GM08714 (cell line): ENCODE measurements around the gene TPSD1.
"Not testable (repeated sequence)": the region's sequence is repeated elsewhere in the genome, so short reads cannot be mapped to it uniquely, and the experiment has no call there.

Experiments
- H3K4me3 ChIP-seq: fragments of 200-500 bp; sonication (Bioruptor generic); 2 replicates; pipeline ENCODE4 v1.5.1; 2014; ENCODE audit warnings: mild to moderate bottlenecking, low read length, inconsistent platforms
- ZNF274 ChIP-seq: IDR thresholded peaks from 2 replicates; pipeline ENCODE4 v1.6.1; 2012; ENCODE audit warnings: mild to moderate bottlenecking, low read depth, low read length

Gene TPSD1

DNA sequence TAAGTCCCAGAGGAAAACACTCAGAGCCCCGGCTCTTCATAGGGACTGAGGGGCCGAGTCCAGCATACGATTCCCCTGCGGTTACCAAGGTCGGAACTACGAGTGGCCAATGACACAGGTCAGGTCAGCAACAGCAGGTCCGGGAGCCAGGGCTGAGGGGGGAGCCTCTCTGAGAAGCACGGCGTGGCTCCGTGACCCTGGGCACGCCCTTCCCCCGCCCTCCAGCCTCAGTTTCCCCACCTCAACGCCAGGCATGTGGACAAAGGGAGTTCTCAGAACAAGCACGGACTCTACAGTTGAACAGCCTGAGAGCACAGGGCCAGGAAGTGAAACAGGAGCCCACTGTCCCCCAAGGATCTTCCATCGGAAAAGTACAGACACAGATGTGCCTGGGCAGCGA is 25.6 kb downstream of the TPSD1 start:
- H3K4me3 ChIP-seq, result no peak overlapping the region
- no peak for TF ChIP-seq ZNF274

DNA sequence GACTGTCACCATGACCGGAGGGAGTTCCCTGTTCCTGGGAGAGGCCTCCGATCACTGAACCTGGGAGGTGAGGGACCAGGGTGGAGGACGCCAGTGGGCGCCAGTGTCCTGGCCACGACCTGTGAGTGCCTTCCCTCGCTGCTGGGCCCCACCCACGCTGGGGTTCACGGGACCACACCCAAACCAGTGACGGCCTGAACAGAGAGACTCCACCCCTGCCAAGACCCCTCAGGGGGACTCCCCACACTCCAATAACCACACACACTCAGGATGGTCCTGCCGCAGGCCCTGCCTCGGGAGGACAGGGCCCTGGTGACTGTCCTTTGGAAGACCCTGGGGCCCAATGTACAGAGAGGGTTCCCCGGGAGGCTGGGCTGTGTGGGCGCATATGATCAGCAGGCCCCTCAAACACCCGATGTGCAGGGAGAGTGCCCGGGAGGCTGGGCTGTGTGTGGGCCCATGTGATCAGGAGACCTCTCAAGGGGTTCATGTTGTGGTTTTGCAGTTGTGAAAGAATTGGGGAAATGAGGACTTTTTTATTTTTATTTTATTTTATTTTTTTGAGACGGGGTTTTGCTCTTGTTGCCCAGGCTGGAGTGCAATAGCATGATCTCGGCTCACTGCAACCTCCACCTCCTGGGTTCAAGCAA is 26.6 kb downstream of the TPSD1 start:
- H3K4me3 ChIP-seq, result no peak overlapping the region
- no peak for TF ChIP-seq ZNF274

DNA sequence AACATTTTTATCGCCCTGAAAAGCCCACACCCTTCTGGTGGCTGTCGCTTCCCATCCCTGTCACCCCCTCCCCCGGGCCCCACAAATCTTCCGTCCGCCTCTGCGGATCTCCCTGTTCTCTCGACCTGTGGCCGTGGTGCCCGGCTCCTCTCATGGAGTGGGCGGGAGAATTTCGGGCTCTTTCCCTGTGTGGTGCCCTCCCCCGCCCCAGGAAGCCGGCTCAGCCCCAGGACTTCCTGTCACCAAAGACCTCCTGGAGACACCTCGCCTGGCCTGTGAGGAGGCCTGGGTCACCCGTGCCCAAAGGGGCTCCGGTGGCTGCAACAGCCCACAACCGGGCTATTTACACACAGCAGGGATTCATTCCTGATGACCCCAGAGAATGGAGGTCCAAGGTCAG is 27.4 kb downstream of the TPSD1 start:
- no peak for TF ChIP-seq ZNF274

DNA sequence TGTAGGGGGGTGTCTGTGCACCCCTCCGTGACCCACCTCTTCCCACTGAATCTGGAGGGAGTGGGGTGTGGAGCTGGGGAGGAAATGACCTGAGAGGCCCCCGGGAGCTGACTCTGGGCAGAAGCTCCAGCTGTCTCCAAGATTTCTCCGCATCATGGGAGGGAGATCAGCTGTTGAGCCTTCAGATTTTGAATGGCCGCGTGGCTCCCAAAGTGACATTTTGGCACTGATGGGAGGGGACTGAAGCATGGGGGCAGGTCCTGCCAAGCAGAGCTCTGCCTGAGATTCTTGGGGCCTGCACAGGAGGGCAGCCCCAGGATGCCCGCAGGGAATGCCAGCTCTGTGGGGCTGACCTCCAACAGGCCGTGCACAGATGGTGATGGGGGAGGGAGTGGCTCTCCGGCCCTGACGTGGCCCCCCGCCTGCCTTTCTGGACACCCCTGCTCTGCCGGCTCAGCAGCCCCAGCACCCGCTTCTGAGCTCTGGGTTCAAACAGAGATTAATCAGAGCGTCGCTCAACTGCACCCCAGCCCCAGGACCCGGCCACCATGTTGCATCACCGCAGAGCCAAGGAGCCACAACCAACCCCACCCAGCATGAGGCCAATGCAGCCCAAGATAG is 28.2 kb downstream of the TPSD1 start:
- H3K4me3 ChIP-seq, result no peak overlapping the region
- TF ChIP-seq ZNF274, result no peak

More for the DNA sequence above, 27.4 kb downstream of the TPSD1 start:
- H3K4me3 ChIP-seq, result no peak overlapping the region

DNA sequence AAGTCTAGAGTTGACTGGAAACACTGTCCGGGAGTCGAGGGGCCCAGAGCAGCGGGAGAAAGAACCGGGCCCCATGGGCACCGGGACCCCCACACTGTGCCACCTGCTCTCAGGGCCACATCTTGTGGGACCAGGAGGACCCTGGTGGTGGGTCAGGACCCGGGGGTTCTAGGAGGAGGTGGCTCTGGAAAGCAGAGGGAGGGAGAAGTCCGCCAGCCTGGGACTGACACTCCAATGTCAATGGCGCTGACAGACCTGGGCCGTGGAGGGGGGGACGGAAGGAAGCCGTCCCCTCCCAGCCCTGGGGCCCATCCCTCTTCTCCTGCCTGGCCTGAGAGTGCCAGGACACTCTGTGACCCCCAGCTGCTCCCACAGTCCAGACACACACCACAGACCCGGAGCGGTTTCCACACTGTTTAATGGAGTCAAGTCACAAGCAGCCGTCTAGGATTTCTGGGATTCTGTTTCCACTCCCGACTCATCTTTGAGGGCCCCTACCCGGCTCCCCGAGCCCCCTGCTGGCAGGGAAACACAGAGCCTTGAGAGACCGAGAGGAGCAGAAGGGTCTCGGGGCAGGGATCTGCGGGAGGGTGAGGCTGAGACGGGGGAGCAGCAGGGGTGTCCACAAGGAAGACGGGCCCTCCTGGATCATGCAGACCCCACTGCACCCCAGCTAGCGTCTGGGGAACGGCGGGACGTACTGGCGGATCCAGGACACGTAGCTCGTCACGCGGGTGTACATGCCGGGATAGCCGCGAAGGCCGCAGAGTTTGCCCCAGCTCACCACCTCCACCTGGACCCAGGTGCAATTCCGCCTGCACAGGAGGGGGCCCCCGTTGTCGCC is 30.0 kb downstream of the TPSD1 start:
- H3K4me3 ChIP-seq, result no peak overlapping the region
- TF ChIP-seq ZNF274, result no peak

DNA sequence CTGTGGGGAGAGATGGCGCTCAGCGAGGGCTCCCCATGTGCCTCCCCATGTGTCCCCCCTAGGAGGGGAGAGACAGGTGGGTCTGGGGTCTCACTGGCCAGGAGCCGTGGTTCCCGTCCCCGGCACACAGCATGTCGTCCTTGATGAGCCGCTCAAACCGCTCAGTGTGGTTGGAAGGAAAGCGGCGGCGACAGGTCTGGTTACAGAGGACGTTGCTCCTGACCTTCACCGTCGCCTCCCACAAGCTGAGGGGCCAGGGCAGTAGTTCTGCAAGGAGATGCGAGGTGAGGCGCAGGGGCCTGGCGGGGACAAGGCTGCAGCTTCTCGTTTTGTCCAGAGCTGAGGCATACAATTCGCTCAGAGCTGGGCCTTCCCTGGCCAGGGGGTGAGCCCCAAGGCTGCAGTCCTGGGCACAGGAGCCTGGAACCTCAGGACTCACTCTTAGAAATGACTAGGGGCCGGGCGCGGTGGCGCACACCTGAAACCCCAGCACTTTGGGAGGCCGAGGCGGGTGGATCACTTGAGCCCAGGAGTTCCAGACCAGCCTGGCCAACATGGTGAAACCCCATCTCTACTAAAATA is 30.7 kb downstream of the TPSD1 start:
- H3K4me3 ChIP-seq, result no peak overlapping the region
- no peak for TF ChIP-seq ZNF274

DNA sequence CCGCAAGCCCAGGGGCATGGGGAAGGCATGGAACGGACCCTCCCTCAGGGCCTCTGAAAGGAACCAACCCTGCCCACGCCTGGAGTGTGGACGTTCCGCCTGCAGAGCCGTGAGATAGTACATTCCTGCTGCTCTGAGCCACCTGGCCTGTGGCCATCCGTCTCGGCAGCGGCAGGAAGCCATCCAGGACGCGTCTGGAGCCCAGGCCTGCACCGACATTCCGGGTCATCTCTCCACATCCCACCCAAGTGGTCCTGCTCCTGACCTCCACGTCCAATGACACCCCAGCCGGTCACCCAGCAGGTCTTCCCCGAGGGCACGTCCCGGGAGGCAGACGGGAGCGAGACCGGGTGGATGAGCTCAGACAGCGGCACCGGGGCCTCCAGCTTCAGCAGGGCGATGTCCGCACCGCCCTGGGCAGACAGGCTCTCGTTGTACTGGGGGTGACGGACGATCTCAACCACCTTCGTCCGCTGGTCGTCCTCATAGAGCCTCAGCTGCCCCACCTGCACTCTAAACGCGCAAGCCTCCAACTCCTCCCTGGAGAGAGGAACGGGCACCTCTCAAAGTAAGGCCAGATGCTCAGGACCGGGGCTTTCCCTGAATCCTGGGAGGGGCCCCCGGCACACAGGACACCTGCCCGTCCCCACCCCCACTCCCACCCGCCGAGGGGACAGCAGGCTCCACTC is 32.3 kb downstream of the TPSD1 start:
- H3K4me3 ChIP-seq, result no peak overlapping the region
- TF ChIP-seq ZNF274, result no peak

DNA sequence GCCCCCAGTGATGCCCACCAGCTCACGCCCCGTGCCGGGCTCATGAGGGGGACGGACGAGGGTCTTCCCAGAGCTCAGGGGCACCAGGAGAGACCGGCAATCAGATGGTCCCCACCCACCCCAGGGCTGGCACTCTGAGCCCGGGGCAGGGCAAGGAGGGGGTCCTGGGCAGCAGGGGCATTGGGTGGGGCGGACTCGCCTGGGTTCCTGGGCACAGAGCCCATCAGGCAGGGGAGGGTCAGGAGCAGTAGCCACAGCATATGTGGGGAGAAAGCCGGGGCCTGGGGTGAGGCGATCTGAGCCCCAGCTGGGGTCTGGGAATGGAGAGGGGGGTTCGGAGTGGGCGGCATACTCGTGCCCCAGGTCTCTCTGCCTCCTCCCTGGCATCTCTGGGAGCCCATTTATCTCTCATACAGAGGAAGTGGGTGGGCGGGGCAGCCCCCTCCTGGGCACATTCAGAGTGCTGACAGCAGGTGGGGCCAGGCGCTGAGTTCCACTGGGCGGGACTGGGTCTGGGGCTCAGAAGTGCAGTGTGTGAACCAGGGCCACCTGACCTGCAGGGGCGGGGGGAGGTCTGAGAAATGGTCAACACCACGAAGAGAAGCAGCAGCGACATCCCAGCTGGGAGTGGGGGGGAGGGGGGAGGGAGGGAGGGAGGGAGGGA is 33.1 kb downstream of the TPSD1 start:
- TF ChIP-seq ZNF274, result no peak
- H3K4me3 ChIP-seq, result no peak overlapping the region

DNA sequence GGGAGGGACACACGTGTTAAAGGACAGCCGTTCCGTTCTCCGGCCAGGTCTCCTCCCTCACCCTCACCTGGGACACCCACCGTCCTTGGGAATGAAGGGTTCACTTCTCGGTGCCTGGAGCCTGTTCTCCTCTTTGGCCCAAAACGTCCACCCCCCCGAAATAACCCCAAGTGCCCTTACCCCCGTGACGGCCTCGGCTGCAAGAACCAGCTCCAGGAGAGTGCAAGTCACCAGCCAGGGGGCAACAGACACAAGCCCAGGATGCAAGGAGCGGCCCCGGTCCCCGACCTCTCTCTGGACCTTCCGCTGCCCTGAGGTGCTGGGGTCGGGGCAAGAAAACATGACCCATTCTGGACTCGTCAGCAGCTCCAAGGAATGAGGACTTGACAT is 33.6 kb downstream of the TPSD1 start:
- TF ChIP-seq ZNF274, result no peak
- no peak overlapping the region for H3K4me3 ChIP-seq

DNA sequence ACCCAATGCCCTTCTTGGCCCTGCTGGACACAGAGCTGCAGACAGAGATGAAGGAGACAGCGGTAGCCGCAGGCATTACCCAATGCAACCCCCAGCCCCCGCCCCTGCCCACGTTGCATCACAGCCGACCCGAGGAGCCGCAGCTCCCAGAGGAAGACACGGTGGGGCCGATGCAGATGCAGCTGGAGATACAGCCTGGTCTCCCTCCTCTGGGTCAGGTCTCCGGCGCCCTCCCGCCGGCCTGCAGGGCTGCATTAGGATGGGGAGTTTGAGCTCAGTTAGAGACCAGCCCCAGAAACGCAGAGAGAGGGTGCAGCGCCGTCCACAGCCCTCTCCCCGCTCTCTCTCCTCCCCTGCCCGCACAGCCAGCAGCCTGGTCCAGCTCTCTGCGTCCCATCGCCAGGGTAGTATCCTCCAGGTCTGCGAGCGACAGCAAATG is 34.2 kb downstream of the TPSD1 start:
- no peak overlapping the region for H3K4me3 ChIP-seq
- TF ChIP-seq ZNF274, result no peak

DNA sequence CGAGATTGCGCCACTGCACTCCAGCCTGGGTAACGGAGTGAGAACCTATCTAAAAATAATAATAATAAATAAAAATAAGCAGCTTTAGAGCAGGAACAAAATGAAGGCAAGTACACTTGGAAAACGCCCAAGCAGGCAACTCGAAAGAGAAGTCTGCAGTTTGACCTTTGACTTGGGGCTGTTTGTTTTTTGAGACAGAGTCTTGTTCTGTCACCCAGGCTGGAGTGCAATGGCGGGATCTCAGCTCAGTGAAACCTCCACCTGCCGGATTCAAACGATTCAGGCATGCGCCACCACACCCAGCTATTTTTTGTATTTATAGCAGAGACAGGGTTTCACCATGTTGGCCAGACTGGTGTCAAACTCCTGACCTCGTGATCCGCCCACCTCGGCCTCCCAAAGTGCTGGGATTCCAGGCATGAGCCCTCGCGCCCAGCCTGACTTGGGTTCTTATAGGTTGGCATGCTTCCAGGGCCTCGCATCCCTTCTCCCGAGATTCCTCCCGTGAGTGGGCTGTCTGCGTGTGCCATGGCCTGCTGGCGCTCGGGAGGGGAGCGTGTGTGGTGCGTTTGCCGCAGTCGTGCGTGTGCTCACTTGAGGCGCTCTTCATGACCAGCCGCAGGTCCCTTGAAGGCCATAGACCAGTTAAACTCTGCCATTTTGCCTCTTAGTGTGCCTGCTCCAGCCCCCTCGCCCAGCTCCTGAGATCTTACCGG is 35.1 kb downstream of the TPSD1 start:
- no peak for TF ChIP-seq ZNF274
- H3K4me3 ChIP-seq, result no peak overlapping the region

DNA sequence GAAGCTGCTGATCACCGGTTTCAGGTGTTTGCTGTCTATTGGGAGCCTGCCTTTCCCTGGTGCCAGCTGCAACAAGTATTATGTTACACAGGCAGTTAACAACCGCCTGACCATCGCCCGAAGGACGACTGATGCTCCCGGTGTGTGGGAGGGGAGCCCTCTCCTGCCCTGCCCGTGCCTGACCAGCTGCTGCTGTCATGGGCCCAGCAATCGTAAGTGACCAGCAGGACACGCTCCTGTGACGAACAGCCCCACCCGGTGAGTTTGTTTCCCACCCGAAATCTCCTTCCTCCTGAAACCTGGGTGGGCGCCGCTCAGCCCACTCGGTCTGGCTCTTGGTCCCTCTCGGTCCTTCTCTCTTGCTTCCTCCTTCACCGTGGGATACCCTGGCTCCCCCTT is 35.7 kb downstream of the TPSD1 start:
- TF ChIP-seq ZNF274, result no peak
- no peak overlapping the region for H3K4me3 ChIP-seq

DNA sequence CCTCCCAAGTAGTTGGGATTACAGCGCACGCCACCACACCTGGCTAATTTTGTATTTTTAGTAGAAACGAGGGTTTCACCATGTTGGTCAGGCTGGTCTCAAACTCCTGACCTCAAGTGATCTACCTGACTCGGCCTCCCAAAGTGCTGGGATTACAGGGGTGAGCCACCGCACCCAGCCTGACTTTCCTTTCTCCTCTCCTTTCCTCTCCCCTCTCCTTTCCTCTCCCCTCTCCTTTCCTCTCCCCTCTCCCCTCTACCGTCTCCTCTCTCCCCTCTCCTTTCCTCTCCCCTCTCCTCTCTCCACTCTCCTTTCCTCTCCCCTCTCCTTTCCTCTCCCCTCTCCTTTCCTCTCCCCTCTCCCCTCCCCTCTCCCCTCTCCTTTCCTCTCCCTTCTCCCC is 36.3 kb downstream of the TPSD1 start:
- H3K4me3 ChIP-seq, result not testable (repeated sequence)

DNA sequence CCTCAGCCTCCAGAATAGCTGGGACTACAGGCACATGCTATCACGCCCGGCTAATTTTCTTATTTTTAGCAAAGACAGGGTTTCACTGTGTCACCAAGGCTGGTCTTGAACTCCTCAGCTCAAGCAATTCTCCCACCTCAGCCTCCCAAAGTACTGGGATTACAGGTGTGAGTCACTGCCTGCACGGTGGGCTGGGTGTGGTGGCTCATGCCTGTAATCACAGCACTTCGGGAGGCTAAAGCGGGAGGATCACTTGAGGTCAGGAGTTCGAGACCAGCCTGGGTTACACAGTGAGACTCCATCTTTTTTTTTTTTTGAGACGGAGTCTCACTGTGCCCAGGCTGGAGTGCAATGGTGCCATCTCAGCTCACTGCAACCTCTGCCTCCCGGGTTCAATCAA is 36.9 kb downstream of the TPSD1 start:
- not testable (repeated sequence) for H3K4me3 ChIP-seq
